Activated CD4-positive, CD25-positive, alpha-beta regulatory T cell treated with anti-CD3 and anti-CD28 coated beads, Interleukin-2, amount 50 U/mL, for 16 hours (primary cell): ENCODE measurements around the gene PTMS.

ENCODE experiments used
- DNase-seq: peaks from one replicate; pipeline ENCODE4 v3.0.0-alpha.2; 2020; ENCODE audit warnings: low read depth, low spot score

Gene PTMS

DNA sequence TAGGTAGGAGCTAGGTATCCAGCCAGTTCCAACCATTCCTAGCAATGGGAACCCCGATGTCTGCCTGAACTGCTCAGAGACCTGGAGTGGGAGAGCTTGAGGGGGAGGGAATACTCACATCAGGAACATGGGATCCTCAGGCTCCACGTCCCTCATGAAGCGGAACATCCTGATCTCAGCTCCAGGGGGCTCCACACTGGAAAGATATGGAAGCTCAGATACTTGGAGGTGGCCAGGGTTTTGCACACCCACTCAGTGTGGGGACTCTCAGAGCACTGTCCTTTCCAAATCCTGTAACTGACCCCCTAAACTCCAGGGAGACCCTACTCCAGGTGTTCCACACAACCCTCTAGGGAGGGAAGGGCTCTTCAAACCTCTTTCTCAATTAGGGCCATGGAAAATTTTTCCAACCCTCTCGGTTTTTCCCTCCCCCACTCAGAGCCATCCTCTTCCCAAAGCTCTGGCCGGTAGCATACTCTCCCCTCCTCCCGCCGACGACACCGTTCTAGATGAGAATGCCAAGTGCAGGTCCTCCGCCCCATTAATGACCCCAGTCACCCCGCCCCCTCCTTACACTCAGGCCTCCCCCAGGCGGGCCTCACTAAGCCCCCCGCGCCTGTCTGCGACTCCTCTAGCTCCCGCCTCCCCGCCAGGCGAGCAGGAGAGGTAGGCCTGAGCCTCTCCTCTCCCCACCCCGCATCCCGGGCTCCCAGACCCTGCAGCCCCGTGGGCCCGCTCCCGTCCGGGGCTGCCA is 13.8 kb upstream of the PTMS start:
- no peak for DNase-seq

DNA sequence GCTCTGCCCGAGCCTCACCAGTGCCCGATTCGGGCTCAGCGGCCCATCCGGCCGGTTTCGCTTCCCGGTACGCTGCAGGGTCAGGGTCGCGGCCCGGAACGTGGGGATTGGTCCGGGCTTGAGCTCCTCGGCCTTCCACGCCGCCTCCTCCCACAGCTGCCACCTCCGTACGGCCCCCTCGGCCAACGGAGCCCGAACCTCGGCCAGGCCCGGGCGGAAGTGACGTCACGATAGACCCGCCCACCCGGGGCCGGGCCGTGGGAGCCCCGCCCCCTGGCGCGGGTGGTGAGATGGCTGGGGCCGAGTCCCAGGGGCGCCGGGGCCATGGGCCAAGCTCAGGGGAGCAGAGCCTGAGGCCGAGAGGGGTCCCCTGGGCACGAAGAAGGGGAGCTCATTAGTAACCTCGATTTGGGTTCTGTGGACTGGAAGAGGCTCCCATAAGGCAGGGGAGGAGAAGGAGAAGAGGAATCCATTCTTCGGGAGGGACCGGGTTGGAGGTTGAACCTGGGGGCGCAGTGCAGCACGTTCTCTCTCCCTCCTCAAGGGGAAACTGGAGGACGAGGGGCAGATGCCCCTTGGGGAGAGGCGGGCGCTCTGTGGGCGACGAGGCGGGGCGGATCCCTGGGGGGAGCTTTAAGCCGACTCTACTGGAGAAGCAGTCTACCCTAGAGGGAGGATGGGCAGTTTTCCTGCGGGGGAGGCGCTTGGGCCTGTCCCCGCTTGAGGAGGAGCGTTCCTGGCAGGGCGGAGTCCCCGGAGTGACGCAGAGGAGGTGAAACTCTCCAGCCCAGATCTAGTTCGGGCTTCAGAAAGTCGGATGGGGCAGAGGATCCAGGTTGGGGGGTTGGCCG is 13.0 kb upstream of the PTMS start, which contains the start of gene MLF2:
Gene MLF2 (minus strand): TSS at position 221 of the 851 bp plus-strand sequence. CDS start 807 bp downstream, outside the sequence.
- DNase-seq = peak; percentile 93

DNA sequence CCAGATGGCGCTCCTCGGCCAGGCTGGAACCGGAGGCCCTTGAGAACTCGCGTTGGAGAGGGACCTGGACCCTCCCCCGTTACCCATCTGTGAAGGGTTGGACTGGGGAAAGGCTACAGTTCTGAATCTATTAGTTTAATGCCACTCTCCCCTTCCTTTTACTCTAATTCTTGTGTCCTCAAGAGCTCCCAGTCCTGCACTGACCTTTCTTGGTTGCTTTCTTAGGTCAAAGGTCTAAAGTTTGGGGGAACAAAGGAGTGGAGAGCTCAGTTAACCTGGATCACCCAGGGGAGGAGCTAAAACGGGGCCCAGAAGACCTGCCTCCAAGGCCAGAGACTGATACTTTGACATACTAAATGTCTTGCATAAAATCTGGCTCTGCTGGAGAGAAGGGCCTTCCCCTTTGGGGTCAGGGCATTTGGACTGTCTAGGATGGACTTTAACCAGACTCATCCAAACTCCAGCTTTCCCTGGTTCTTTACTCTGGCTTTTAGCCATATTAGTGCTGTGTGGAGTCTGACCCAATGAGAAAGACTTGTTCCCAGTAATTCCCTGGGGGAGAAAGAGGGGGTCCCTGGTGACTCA is 12.3 kb upstream of the PTMS start:
- DNase-seq = no peak

DNA sequence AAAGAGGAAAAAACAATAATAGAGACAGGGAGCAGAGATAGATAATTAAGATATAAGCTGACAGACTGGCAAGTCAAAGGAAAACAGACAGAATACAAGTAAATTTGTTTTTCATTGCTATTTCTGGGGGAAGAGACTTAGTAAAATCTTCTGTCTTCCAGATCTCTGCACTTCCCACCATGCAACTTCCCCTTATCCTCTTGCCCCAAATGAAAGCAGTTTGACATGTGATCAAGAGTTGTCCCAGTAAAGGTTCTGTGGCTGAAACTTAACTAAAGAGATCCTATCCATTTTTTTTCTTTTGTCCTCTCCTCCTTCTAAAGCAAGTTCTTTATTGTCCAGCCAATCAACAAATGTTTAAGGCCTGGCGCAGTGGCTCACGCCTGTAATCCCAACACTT is 11.8 kb upstream of the PTMS start:
- no peak for DNase-seq

DNA sequence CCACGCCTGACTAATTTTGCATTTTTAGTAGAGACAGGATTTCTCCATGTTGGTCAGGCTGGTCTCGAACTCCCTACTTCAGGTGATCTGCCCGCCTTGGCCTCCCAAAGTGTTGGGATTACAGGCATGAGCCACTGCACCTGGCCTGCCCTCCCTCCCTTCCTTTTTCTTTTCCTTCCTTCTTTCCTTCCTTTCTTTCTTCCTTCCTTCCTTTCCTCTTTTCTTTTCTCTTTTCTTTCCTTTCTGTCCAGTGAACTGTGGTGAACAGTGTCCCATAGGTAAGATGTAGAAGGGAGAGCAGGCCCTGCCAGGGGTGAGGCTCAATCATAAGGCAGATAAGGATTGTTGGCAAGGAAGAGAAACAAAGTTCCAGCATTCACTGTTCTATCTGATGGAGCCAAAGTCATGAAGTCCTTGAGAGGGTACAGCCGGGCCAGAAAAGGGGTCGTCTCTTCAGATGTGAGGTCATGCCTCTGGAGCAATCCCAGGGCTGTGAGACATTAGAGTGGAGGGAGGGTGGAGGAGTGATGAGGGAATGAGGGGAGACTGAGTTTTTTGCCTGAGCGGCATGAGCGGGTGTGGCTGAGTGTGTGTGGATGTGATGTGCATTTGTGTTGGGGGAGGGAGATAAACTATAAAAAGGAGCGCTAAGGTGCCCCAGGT is 9.0 kb upstream of the PTMS start:
- no peak for DNase-seq

DNA sequence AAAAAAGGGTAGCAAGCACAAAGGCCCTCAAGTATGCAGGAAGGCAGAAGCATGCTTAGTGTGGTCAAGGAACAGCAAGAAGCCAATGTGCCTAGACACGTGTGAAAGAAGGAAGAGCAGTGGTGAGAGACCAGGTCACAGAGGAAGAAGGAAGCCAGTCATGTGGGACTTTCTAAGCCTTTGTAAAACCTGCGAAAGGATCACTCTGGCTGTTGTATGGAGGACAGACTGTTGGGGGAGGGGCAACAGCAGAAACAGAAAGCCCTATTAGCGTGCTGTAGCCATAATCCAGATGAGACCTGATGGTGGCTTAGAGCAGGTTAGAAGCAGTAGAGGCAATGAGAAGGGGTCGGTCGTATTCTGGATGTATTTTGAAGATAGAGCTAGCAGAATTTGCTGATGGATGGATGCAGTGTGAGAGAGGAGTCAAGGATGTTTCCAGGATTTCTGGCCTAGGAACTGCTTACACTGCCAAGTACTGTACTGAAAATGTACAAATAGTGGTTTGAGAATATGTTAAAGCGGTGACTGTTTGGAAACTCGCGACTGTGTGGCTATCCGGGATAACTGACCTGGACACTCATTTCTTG is 7.6 kb upstream of the PTMS start:
- no peak for DNase-seq

DNA sequence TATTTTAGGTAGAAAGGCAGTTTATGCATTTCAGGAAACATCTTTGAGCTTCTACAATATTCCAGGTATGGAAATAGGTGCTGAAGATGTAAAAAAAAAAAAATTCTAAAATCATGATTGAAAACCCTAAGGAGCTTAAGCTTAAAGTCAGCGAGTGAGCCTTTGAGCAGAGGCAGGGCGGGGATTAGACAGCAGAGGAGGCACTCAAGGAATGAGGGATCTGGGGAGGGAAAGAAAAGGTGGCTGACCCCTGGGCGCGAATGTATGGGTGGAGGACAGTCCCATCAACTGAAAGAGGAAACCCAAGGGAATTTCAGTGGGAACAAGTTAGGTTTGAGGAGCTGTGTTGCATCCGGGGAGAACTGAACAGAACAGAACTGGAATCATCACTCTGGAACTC is 6.4 kb upstream of the PTMS start:
- DNase-seq = no peak

DNA sequence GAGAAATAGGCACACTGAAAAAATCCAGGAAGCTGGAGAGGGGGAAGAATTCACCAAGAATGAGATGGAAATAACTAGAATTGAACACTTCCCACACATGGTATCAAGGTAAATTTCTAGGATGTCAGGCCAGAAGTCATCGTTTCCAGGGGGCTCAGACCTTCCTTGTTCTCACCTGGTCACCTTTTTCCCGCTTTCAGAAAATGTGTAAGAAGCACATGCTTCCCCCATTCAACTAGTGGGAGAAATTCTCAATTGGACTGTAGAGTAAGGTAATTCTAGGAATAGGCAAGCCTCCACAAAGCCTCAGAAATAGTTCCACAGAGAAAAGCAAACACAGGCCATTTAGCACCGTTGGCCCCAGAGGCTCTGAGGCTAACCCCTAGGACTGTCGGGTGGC is 2.8 kb upstream of the PTMS start:
- DNase-seq = no peak

DNA sequence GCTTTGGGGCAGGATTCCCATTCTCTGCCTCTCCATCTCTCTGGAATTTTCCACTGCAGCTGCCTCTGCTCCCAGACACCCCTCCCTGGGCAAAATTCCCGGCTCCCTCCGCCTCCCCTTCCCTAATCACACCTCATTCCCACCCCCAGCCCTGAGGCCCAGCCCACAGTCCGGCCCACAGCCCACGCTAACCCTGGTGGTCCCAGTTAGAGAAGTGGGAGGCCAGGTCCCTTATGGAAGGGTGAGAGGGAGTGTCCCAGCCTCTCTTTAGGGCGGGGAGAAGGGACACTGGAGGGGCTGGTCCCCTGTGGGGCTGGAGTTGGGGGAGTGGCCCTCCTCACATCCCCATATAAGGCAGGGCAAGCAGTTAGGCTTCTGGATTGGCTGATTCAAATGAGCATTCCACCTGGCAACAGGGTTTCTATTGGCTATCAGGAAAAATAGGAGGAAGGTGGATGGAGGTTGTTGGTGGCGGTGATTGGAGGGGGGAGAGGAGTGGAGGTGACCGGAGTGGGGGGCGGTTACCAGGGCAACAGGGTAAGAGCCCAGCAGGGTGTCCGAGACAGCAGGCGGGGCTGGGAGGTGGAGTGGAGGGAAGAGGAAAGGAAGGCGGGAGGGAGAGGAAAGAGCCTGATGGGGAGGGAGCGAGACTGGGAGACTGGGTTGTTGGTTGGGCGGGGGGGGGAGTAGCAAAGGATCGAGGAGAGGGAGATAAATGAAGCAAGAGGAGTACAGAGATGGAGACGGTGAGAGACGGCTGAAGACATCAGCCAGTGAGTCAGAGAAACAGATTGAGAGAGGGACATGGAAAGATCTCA is 1.9 kb upstream of the PTMS start:
- DNase-seq = no peak

DNA sequence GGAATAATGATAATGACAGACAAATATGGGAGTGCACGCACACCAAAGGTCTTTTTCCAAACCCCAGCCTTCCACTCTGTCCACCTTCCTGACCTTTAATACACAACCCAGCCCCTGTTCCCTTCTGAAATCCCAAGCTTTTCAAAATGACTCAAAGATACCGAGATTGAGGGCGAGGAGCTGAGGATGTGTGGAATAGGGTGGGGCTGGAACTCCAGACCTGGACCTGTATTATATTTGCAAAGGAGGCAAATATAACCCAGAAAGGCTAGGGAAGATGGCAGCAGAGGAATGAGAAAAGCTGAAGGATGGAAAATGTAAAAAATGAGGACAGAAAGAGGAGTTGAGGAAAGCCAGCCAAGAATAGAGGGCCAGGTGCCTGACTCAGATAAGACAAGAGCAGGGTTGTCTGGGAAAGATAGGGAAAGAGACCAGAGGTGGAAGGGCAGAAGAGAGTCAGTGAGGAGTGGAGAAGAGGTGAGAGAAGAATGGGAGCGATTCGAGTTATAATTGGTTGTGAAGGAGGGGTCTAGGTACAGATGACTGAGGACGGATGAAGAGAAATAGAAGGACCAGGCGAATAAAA is 1.0 kb upstream of the PTMS start:
- no peak for DNase-seq

DNA sequence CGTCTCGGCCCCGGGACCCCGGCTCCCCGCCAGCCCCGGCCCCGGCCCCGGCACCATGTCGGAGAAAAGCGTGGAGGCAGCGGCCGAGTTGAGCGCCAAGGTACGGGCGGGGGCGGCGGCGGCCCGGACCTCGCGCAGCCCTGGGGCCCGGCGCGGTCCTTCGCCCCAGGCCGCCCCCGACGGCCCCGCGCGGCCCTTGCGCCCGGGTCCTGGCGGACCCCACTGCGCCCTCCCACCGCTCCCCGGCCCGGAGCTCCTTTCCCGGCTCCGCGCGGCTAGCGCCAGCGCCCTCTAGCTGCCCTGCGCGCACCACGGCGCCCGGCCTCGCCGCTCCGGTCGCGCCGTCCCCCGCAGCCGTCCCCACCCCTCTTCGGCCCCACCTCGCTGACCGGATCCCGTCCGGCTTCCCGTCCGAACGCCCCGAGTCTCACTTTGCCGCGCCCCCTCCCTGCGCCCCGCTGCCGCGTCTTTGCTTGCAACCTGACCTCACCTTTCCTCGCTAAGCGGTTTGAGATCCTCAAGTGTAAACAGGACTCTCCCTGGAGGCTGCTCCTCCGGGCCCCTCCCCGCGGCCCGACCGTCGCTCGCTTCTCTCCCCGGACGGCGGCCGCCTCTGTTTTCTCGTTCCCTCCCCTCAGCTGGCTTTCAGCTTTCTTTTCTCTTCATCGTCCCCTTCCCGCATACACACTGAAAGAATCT is 637 bp downstream of the PTMS start:
- no peak for DNase-seq

DNA sequence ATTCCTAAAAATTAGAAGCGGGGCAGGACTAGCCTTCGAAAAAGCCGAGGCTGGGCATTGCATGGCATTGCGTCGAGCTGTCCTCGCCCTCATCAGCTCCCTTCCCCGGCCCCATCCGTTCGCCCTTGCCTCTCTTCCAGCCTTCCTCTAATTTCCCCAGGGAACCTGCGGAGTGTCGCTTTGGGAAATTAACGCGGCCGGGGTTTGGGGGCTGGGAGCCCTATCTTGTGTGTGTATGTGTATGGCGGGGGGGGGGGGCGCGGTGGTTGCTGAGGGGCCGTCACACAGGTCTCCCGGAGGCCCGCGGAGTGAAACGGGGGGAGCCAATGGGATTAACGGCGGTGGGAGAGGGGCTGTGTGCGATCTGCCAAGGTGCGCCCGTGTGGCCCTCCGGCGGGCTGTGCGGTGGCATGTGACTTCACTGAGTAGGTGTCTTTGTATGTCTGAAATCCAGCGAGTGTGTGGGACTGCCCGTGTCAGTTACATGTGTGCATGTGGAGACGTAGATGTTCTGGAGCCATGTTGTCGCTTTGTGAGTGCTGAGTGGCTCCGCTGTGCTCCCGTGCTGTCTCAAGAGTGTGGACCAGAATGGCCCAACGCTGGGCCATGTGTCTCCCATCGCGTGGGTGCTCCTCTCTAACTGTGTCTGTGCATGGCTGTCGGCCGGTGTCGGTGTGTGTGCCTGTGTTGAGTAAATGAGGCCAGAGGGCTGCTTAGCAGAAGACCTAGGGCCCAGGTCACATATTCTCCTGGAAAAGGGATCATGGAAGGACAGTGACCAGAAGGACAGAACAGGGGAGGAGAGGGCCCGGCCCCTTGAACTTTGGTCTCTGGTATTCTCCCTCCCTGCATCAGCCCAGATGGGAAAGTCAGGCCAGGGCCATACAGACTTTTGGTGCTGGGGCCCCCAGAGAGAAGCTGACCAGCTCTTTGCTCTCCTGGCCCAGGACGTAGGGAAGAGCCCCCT is 1.5 kb downstream of the PTMS start:
- DNase-seq = no peak

DNA sequence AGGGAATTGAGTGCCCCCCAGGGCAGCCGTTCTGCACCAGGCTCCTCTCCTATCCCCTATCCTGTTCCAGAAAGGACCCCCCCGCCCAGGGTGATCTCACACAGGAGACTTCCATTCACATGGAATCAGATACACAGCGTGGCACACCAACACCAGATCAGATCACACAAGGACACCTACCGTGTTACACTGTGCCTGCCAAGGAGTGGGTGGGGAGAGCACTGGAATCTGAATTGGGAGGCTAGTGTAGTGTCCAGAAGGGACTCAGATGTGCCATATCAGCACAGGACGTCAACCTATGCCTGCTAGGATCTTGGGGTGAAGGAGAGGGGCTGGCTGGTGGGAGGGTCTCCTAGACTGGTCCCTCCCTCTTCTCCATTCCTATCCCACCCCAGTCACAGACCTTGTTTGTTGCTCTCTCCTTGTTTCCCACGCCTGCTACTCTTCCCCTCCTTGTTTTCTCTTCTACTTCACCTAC is 2.3 kb downstream of the PTMS start:
- DNase-seq = no peak

DNA sequence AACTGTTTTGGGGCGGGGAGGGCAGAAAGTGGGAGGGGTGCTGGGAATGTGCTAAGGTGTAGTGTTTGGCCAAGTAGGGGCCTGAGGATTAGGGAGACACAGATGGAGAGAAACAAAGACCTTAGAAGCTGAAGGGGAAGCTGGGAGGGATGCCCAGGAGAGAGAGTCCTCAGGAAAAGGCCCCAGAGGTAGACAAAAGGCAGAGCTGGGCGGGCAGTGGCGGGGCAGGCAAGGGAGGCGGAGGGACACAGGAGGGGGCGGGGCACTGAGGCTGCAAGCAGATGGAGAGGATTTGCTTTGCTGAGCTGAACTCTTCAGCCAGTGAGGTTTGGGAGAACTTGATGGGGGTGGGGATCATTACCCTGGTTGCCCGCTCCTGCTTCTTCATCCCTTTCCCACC is 2.8 kb downstream of the PTMS start:
- no peak for DNase-seq

DNA sequence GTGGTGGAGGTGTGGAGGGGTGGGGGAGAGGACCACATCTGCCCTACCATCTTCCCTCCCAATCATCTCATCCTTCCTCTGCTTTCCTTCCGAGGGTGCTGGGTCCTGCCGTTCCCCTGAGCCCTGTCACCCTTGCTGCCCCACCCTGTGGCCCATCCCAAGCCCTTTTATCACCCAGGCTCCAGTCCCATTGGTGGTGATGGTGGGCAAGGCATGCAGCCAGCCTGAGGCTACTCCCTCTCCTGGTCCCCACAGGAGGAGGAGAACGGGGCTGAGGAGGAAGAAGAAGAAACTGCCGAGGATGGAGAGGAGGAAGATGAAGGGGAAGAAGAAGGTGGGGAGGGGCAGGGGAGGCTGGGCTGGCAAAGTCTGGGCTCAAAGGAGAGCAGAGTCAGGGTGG is 3.5 kb downstream of the PTMS start:
- DNase-seq = no peak

DNA sequence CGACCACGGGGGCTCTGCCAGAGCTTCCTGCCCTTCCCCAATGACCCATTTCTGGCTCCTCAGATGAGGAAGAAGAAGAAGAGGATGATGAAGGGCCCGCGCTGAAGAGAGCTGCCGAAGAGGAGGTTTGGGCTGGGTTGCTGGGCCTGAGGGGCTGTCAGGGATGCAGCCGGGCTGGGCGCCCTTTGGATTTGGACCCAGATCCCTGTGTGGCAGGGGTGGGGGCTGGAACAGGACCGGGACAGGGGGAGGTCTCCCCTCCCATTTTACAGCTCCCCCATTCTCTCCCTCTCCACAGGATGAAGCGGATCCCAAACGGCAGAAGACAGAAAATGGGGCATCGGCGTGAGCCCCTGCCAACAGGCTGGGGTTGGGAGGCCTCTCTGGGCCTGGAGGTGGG is 3.9 kb downstream of the PTMS start:
- DNase-seq = no peak

DNA sequence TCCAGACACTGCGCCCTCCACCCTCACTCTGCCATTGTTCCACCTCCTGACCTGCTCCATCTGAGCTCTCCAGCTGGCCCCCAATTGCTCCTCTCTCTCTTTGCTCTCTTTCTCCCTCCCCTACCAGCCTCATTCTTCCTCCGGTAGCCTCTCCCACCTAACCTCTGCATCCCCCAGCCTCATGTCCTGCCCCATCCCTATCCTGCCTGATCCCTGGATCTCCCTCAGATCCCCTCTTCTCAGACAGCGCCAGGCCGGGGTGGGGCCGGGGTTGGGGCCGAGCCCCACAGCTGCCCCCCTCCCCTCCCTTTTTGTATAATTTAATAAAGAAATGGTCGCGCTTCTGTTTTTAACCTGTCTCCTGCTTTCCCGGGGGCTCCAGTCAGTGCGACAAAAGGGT is 4.4 kb downstream of the PTMS start:
- no peak for DNase-seq

DNA sequence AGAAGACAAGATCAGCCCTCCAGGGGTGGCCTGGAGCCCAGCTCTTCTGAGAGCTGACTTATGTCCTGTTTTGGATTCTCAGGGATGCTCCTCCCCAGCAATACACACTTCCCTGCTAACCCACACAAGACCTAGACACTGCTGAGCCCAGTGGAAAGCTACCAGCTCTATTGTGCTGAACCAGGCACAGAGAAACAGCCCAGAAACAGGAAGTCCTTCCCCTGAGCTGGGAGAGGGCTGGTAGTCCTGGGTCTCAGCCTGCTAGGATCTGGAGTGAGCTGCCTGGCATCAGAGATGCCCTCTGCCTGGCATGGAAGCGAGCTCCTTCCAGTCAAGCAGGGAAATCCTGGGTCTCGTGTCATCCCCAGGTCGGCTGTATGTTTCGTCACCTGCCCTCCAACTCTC is 4.9 kb downstream of the PTMS start:
- no peak for DNase-seq
